Activated naive CD8-positive, alpha-beta T cell treated with anti-CD3 and anti-CD28 coated beads, Interleukin-2, amount 50 U/mL, for 16 hours (primary cell): Measurements from ENCODE around the gene CAMTA1.

Experiments
- DNase-seq: peaks from one replicate; pipeline ENCODE4 v3.0.0-alpha.2; 2020; ENCODE audit warnings: low read depth, low spot score

CAMTA1 gene

GRCh38 chr1:7280347-7280960 lies 495.2 kb downstream of the CAMTA1 start:
- DNase-seq: no peak

- no peak for DNase-seq
Observed at GRCh38 chr1:7281821-7282220, 496.6 kb downstream of the CAMTA1 start.

- no peak for DNase-seq
Observed at GRCh38 chr1:7284839-7285435, 499.7 kb downstream of the CAMTA1 start.

GRCh38 chr1:7285856-7286454 lies 500.7 kb downstream of the CAMTA1 start:
- DNase-seq: no peak

- DNase-seq: no peak
Observed at GRCh38 chr1:7287013-7287412, 501.8 kb downstream of the CAMTA1 start.

GRCh38 chr1:7288992-7289391 lies 503.7 kb downstream of the CAMTA1 start:
- no peak for DNase-seq

GRCh38 chr1:7289694-7290093 lies 504.4 kb downstream of the CAMTA1 start:
- DNase-seq: no peak

GRCh38 chr1:7290971-7291970 lies 506.0 kb downstream of the CAMTA1 start:
- no peak for DNase-seq

GRCh38 chr1:7292036-7292681 lies 506.9 kb downstream of the CAMTA1 start:
- no peak for DNase-seq

- no peak for DNase-seq
Observed at GRCh38 chr1:7292714-7293419, 507.6 kb downstream of the CAMTA1 start.

GRCh38 chr1:7293702-7294629 lies 508.7 kb downstream of the CAMTA1 start:
- no peak for DNase-seq

GRCh38 chr1:7294636-7295035 lies 509.4 kb downstream of the CAMTA1 start:
- no peak for DNase-seq

GRCh38 chr1:7295946-7296345 lies 510.7 kb downstream of the CAMTA1 start:
- DNase-seq: no peak

- DNase-seq: no peak
Observed at GRCh38 chr1:7296968-7297367, 511.7 kb downstream of the CAMTA1 start.

- no peak for DNase-seq
Observed at GRCh38 chr1:7298145-7298544, 512.9 kb downstream of the CAMTA1 start.

GRCh38 chr1:7298749-7299151 lies 513.5 kb downstream of the CAMTA1 start:
- no peak for DNase-seq

- DNase-seq: no peak
Observed at GRCh38 chr1:7299329-7299799, 514.1 kb downstream of the CAMTA1 start.

- no peak for DNase-seq
Observed at GRCh38 chr1:7299994-7300393, 514.7 kb downstream of the CAMTA1 start.

GRCh38 chr1:7300893-7301663 lies 515.8 kb downstream of the CAMTA1 start:
- no peak for DNase-seq
